K562 (cell line): Measurements from ENCODE around the gene SPDYE4. TPM values are rescaled to one million over a fixed set of nuclear protein-coding genes. Genes with fewer than 3 reads are reported as not detected.

Experiments
- HDAC1 ChIP-seq, 2 experiments: fragments of 450-650 bp; IDR thresholded peaks; 2 replicates each; pipeline ENCODE4 v1.6.1; 2016 to 2017; ENCODE audit warnings: inconsistent platforms in 1 of 2, mild to moderate bottlenecking in 1 of 2, moderate library complexity in 1 of 2
- ZBTB40 ChIP-seq, 2 experiments: fragments of 450-650 bp in 1 of 2; sonication (generic) in 1 of 2; formaldehyde crosslinking in 1 of 2; IDR thresholded peaks; 2 replicates each; pipeline versions ENCODE4 v1.7.1 to v1.9.0; 2016 to 2022; ENCODE audit warnings: inconsistent platforms in 1 of 2, mild to moderate bottlenecking in 1 of 2, missing genetic modification reagents in 1 of 2
- ZNF518B ChIP-seq: fragments of 250-450 bp; sonication (Bioruptor Pico); IDR thresholded peaks from 2 replicates; pipeline ENCODE4 v1.5.0; 2021; ENCODE audit warnings: mild to moderate bottlenecking, moderate library complexity
- ZNF696 ChIP-seq: fragments of 250-450 bp; sonication (Bioruptor Pico); conservative IDR thresholded peaks from 2 replicates; pipeline ENCODE4 v1.4.0; 2020; ENCODE audit warnings: mild to moderate bottlenecking, moderate library complexity
- polyA plus RNA-seq, 8 experiments: library from polyadenylated mRNA; depleted of rRNA in 4 of 8; stranded (reverse) in 5 of 8; unstranded in 3 of 8; fragments of >200 nt; fragmentation: Nextera tagmentation in 2 of 8; fragmentation: Illumina TruSeq in 1 of 8; extraction: Ambion mirVana in 2 of 8; extraction: Trizol in 1 of 8; gene quantifications; 2 replicates each; pipeline versions ENCODE4 v1.2.1 to v1.2.3, GENCODE V29; 2011 to 2014; ENCODE audit warnings: inconsistent platforms in 1 of 8, missing spikeins in 1 of 8
- total RNA-seq, 7 experiments: library from RNA; depleted of rRNA in 6 of 7; stranded (reverse); fragments of >200 nt in 6 of 7; fragmentation: Illumina TruSeq in 2 of 7; extraction: Trizol in 2 of 7; gene quantifications; 2 replicates each; pipeline versions ENCODE4 v1.2.1 to v1.2.3, GENCODE V29; 2011 to 2021; ENCODE audit warnings: low replicate concordance in 1 of 7
- TF ChIP-seq, protein P1 (sequence below): fragments of 250-450 bp; sonication (Bioruptor Pico); IDR thresholded peaks from 2 replicates; pipeline ENCODE4 v1.5.1; 2021; ENCODE audit warnings: mild to moderate bottlenecking

SPDYE4 gene
- total and polyA plus RNA-seq, 9 of the 15 experiments (the other 6 are each of a cell fraction or from before 2014, with no cell fraction given): not detected

DNA sequence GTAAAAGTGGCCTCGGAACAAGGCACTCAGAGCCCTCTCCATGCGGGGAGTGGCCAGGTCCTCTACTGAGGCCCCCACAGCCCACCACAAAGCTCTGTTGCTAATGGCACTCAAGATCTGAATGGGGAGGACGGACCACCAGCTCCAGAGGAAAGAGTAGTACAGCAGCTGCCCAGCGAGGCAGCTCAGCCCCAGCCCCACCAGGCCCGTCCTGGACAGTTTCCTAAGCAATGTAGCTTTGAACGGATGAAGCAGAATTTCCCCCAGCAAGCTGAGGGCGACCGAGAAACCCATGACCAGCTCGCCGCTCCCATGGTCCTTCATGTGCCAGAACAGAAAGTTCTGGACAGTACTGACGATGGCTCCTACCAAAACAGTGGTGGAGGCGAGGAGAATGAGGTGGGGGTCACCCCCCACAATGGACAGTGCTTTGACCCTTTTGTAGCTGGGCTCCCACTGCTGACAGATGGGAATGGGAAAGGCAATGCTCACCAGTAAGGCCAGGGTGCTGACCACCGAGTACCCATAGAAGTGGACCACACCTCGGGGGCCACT, 39.4 kb upstream of the SPDYE4 start (continued):
- no peak for TF ChIP-seq ZBTB40 (IDR thresholded peaks at IDR 0.05)
- TF ChIP-seq ZBTB40 (CRISPR knock-in tag; IDR thresholded peaks at IDR 0.05): no peak
- TF ChIP-seq ZNF518B (CRISPR knock-in tag): no peak
- TF ChIP-seq, protein P1, sequence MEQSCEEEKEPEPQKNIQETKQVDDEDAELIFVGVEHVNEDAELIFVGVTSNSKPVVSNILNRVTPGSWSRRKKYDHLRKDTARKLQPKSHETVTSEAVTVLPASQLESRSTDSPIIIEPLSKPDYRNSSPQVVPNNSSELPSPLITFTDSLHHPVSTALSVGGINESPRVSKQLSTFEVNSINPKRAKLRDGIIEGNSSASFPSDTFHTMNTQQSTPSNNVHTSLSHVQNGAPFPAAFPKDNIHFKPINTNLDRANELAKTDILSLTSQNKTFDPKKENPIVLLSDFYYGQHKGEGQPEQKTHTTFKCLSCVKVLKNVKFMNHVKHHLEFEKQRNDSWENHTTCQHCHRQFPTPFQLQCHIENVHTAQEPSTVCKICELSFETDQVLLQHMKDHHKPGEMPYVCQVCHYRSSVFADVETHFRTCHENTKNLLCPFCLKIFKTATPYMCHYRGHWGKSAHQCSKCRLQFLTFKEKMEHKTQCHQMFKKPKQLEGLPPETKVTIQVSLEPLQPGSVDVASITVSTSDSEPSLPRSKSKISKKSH (CRISPR knock-in tag): no peak
- TF ChIP-seq ZNF696 (CRISPR knock-in tag): no peak
- no peak for TF ChIP-seq HDAC1 (IDR thresholded peaks at IDR 0.05)
- TF ChIP-seq, all 486 proteins: peak for 0
